PC-9 (cell line): ENCODE results near the gene PTPRG.

Source experiments
- EZH2 ChIP-seq: fragments of 200-600 bp; sonication (generic); IDR thresholded peaks from 2 replicates; pipeline ENCODE4 v1.8.0; 2017; ENCODE audit warnings: antibody characterized with exemption, low read depth
- TF ChIP-seq, protein P1 (sequence below): fragments of 200-600 bp; sonication (generic); conservative IDR thresholded peaks from 2 replicates; pipeline ENCODE4 v1.6.1; 2017; ENCODE audit warnings: mixed run types, antibody characterized with exemption, mild to moderate bottlenecking, moderate library complexity

DNA sequence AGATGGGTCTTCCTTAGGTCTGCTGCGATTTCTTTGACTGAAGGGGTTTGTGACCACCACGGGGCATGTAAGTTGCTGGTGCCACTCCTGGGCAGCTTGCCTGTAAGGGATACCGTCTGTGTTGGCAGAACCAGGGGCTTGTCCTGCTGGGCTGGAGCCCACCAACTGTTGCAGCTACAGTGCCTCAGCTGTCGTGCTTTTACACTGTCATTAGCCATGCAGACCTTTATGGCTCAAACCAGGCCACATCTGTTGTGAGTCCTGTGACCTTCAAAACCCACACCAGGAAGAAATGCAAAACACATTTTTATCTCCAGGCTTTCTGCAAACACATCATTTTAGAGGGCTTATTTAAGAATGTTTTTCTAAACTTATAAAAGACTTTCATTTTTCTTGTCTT is 168.7 kb downstream of the PTPRG start:
- TF ChIP-seq, protein P1, sequence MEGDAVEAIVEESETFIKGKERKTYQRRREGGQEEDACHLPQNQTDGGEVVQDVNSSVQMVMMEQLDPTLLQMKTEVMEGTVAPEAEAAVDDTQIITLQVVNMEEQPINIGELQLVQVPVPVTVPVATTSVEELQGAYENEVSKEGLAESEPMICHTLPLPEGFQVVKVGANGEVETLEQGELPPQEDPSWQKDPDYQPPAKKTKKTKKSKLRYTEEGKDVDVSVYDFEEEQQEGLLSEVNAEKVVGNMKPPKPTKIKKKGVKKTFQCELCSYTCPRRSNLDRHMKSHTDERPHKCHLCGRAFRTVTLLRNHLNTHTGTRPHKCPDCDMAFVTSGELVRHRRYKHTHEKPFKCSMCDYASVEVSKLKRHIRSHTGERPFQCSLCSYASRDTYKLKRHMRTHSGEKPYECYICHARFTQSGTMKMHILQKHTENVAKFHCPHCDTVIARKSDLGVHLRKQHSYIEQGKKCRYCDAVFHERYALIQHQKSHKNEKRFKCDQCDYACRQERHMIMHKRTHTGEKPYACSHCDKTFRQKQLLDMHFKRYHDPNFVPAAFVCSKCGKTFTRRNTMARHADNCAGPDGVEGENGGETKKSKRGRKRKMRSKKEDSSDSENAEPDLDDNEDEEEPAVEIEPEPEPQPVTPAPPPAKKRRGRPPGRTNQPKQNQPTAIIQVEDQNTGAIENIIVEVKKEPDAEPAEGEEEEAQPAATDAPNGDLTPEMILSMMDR = no peak
- TF ChIP-seq EZH2 = no peak
